ENCODE results near the gene RNU6-8. TPM values are rescaled to one million over a fixed set of nuclear protein-coding genes. Genes with fewer than 3 reads are reported as not detected.
A peak's percentile ranks its signal among the peaks of the same experiment; 100 is the strongest.

RNU6-8 gene
- total and polyA plus RNA-seq, 2 donors (not counting 1 experiment from before 2014, with no cell fraction given) = not detected

DNA sequence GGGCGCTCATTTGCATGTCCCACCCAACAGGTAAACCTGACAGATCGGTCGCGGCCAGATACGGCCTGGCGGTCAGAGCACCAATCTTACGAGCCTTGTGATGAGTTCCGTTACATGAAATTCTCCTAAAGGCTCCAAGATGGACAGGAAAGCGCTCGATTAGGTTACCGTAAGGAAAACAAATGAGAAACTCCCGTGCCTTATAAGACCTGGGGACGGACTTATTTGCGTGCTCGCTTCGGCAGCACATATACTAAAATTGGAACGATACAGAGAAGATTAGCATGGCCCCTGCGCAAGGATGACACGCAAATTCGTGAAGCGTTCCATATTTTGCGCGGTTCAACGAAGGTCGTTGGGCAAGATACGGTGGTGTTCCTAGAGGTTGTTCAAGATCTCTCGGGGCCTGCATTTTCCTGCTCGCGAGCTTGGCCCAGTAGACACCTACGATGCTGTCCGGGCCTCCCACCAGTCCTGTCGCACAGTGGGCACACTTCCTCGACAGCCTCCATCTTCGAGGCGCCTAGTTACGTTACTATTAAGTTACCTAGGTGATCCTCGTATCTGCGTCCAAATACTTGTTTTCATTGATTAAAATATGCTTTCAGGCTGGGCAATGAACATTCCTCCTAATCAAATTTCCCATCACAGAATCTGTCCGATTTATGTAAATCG lies 1.1 kb downstream of the RNU6-8 start, which contains the start of gene RNU6-7:
RNU6-7 (plus strand) TSS at position 230 of the 675 bp plus-strand sequence.
- POLR2A ChIA-PET = interaction anchor here (2.4 kb wide), 1 partner anchor 125 kb away, joined by 33 read pairs; the partner anchor contains the start of gene ARHGAP5
- ATAC-seq (ENCODE audit: low read depth) = no peak
- WGBS (ENCODE audit: insufficient coverage) = 1% methylated on average over 37 of the region's 40 CpGs

More for the DNA sequence above, 1.1 kb downstream of the RNU6-8 start, which contains the start of gene RNU6-7:
- peak within 1 kb of the TSS; percentile 92 for H3K4me3 Mint-ChIP-seq
- peak within 1 kb of the TSS; percentile 99 for H3K27ac Mint-ChIP-seq
- DNase-seq = peak; percentile 80
- no peaks in the 10 kb centered on the region for H3K27me3 Mint-ChIP-seq
- Histone ChIP-seq H3K9me3 (ENCODE audit: control extremely low read depth in 1 of 3, control insufficient read depth in 2 of 3, insufficient read depth in 1 of 3, low read length in 2 of 3) (no peaks in the 10 kb centered on the region), H4K20me1 (ENCODE audit: control insufficient read depth, insufficient read depth, low read length, poor library complexity, severe bottlenecking) (no peaks in the 10 kb centered on the region), H3K27me3 (replicated peaks in 1 of 4; ENCODE audit: control extremely low read depth in 1 of 4, control insufficient read depth in 3 of 4, insufficient read depth in 4 of 4, low read length in 3 of 4) (no peaks in the 10 kb centered on the region), H2AFZ (ENCODE audit: insufficient read depth, low read depth, low read length, poor library complexity, severe bottlenecking) (peak within 1 kb of the TSS; percentile 86), H3K4me2 (replicated peaks; ENCODE audit: low read depth, low read length, poor library complexity, severe bottlenecking) (peak within 1 kb of the TSS; percentile 77), H3K4me1 (ENCODE audit: control insufficient read depth in 2 of 2, insufficient read depth in 2 of 2, low read length in 2 of 2) (peaks cover 13 to 27% of the 10 kb centered on the region in 2 donors), H3K4me3 (ENCODE audit: control extremely low read depth in 1 of 5, extremely low read depth in 1 of 5, insufficient read depth in 1 of 5, low read depth in 2 of 5, low read length in 4 of 5) (peak within 1 kb of the TSS; percentile 84 to 88 (median 87)), H3K9ac (ENCODE audit: low read length) (peak within 1 kb of the TSS; percentile 93), H3K36me3 (replicated peaks in 1 of 2; ENCODE audit: control extremely low read depth in 1 of 2, control insufficient read depth in 1 of 2, extremely low read depth in 1 of 2, insufficient read depth in 2 of 2, low read length in 1 of 2) (no peaks in the 10 kb centered on the region), H3K79me2 (ENCODE audit: control insufficient read depth, insufficient read depth, low read length) (no peaks in the 10 kb centered on the region), H3K27ac (ENCODE audit: low read length in 2 of 2) (peak within 1 kb of the TSS; percentile 99)
- no peaks in the 10 kb centered on the region for H3K9me3 Mint-ChIP-seq (ENCODE audit: insufficient read depth)
- CTCF ChIA-PET = interaction anchor here (1.4 to 2.5 kb wide), 3 partner anchors 126 to 994 kb away, joined by 3 to 13 read pairs (median 7); partner anchors contain the start of genes ARHGAP5 and HECTD1
- intact Hi-C loops (cut with micrococcal nuclease) = loop anchor here (2.0 to 10.0 kb wide), 5 partner anchors 47 to 1643 kb away; partner anchors contain the start of genes AP4S1, DTD2, G2E3 and HECTD1
- TF ChIP-seq EZH2 (IDR thresholded peaks at IDR 0.05; ENCODE audit: borderline replicate concordance, insufficient read depth, low read depth, low read length, poor library complexity, severe bottlenecking) (no peak), CTCF (IDR thresholded peaks at IDR 0.05) (no peak)
- H3K4me1 Mint-ChIP-seq = peaks cover 48% of the 10 kb centered on the region
